Ovary (tissue), 10 donors: ENCODE results near the gene TYW5. TPM values are rescaled to one million over a fixed set of nuclear protein-coding genes. Genes with fewer than 3 reads are reported as not detected.
A peak's percentile ranks its signal among the peaks of the same experiment; 100 is the strongest.

Experiments used
- DNase-seq, 5 donors: peaks; one replicate each; pipeline ENCODE4 v3.0.0-alpha.2; 2019 to 2020
- H3K27ac ChIP-seq, 2 donors: fragments of 200-600 bp; one replicate each; pipeline versions ENCODE4 v1.5.1 to v1.8.0; 2019 to 2022
- H3K27me3 ChIP-seq: fragments of 200-600 bp; one replicate; pipeline ENCODE4 v1.8.0; 2022
- H3K36me3 ChIP-seq: fragments of 200-600 bp; sonication (generic); one replicate; pipeline ENCODE4 v1.5.1; 2019
- H3K4me1 ChIP-seq: one replicate; pipeline ENCODE4 v1.8.1; 2013; ENCODE audit warnings: mild to moderate bottlenecking, moderate library complexity; ENCODE audit not compliant: insufficient read depth
- H3K4me3 ChIP-seq: fragments of 200-600 bp; sonication (generic); one replicate; pipeline ENCODE4 v1.5.1; 2017
- H3K9me3 ChIP-seq, 2 donors: fragments of 200-600 bp in 1 of 2; sonication (generic) in 1 of 2; one replicate each; pipeline versions ENCODE4 v1.5.1 to v1.8.1; 2013 to 2019; ENCODE audit warnings: mild to moderate bottlenecking in 1 of 2, moderate library complexity in 1 of 2
- EP300 ChIP-seq: sonication (generic); formaldehyde crosslinking; IDR thresholded peaks from one replicate; pipeline ENCODE4 v1.6.1; 2017; ENCODE audit warnings: antibody characterized with exemption
- POLR2A ChIP-seq: fragments of 450-650 bp; IDR thresholded peaks from one replicate; pipeline ENCODE4 v1.6.1; 2017; ENCODE audit warnings: antibody characterized with exemption, mild to moderate bottlenecking, moderate library complexity
- WGBS, 3 donors: extraction: QIAGEN DNeasy Blood & Tissue Kit in 1 of 3; methylation state at CpG; one replicate each; pipeline versions ENCODE4 v1.1.5 to v1.1.7; 2013 to 2017; 5-methylcytosine and 5-hydroxymethylcytosine counted together
- intact Hi-C, 4 donors: fragments of 100-400 bp; cut with DNase I; formaldehyde crosslinking; loops; one replicate each; pipeline versions ENCODE4 v1.11.0 to v1.15.1; 2022 to 2023
- long read RNA-seq, 3 donors: library from polyadenylated mRNA in 2 of 3; unstranded in 2 of 3; transcript quantifications; one replicate each; pipeline ENCODE4 v2.0.0 and lab custom pipeline, GENCODE V29; 2021 to 2026
- polyA plus RNA-seq, 2 donors: library from polyadenylated mRNA; stranded (reverse); fragments of 200-250 nt in 1 of 2; fragments of 350-450 nt in 1 of 2; fragmentation: Illumina TruSeq in 1 of 2; extraction: RNeasy Lipid Tissue Mini Kit (QIAGEN cat#74804) in 1 of 2; gene quantifications; one replicate each; pipeline ENCODE4 v1.2.3, GENCODE V29; 2013 to 2014
- total RNA-seq, 7 donors: library from RNA; depleted of rRNA in 2 of 7; stranded (reverse); fragments of >200 nt in 2 of 7; fragmentation: NEBNext Ultra II Directional in 3 of 7; extraction: Animal tissue kit (Norgen Biotek cat#: 25700) in 3 of 7; gene quantifications; one replicate each; pipeline versions ENCODE4 v1.1.0 to v1.2.4, GENCODE V29; 2016 to 2023
- TF ChIP-seq, protein P1 (sequence below), 3 donors: fragments of 450-650 bp in 2 of 3; fragments of 200-600 bp in 1 of 3; IDR thresholded peaks; one replicate each; pipeline versions ENCODE4 v1.5.1 to v1.8.0; 2016 to 2022; ENCODE audit warnings: antibody characterized with exemption in 3 of 3, mild to moderate bottlenecking in 1 of 3
- donor health status: DM: no; HTN: no; CAD: no; lungs with moderate emphysema.
- donor health status: DM: no; HTN: no; CAD: no.
- donor health status: Bipolar disorder and iron deficiency.
- donor health status: DM: yes; HTN: yes; CAD: no.
- donor health status: DM: no; HTN: no; CAD: no.
- donor health status: DM: yes; HTN: yes; CAD: no.

TYW5 gene, protein sequence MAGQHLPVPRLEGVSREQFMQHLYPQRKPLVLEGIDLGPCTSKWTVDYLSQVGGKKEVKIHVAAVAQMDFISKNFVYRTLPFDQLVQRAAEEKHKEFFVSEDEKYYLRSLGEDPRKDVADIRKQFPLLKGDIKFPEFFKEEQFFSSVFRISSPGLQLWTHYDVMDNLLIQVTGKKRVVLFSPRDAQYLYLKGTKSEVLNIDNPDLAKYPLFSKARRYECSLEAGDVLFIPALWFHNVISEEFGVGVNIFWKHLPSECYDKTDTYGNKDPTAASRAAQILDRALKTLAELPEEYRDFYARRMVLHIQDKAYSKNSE
- total RNA-seq (1 to 10 TPM; 4.4 to 7.5 (median 5.7) TPM), polyA plus RNA-seq (1 to 10 TPM; 2.8 to 5.8 TPM)
- long read RNA-seq, donor 1, full-length matches to known transcripts: 5 of 12 reads
- long read RNA-seq, donor 1, partial matches to known transcripts: 4 of 12 reads
- long read RNA-seq, donor 1, other reads (novel, unspliced or antisense): 3 of 12 reads
- long read RNA-seq, donor 2, full-length matches to known transcripts: 2 of 32 reads
- long read RNA-seq, donor 2, partial matches to known transcripts: 0 of 32 reads
- long read RNA-seq, donor 2, other reads (novel, unspliced or antisense): 30 of 32 reads
- long read RNA-seq, donor 3, full-length matches to known transcripts: 4 of 8 reads
- long read RNA-seq, donor 3, partial matches to known transcripts: 3 of 8 reads
- long read RNA-seq, donor 3, other reads (novel, unspliced or antisense): 1 of 8 reads

DNA sequence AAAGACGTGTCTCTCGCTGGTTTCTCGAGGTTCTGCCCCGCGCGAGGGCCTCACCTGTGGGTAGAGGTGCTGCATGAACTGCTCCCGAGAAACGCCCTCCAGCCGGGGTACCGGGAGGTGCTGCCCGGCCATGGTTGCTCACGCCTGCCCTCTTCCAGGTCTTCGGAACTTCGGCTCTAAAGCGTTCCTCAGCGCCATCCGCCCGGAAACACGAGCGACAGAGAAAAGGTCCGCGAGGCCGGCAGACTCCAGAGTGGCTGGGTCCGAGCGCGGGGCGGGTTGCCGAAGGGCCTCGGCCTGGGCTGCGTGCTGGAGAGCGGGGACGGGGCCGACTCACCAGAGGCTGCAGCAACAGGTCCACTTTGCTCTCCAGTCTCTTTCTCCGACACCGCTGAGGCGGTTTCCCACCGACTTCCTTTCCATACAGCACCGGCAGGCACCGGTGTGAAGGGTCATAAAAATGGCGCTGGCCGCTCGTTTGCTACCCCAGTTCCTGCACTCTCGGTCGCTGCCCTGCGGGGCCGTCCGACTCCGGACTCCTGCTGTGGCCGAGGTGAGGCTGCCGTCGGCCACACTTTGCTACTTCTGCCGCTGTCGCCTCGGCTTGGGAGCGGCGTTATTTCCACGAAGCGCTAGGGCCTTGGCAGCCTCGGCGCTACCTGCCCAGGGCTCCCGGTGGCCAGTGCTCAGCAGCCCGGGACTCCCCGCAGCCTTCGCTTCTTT is at the start of gene TYW5, which contains the start of gene MAIP1:
TSS of gene TYW5 (minus strand) at position 153 of the 723 bp plus-strand sequence. CDS start at position 132, 21 bp downstream.
TSS of gene MAIP1 (plus strand) at position 244 of the 723 bp plus-strand sequence. CDS start at position 461, 217 bp downstream.
- no peaks in the 10 kb centered on the region for H3K36me3 ChIP-seq
- TF ChIP-seq POLR2A (peak; percentile 51), EP300 (no peak)
- TF ChIP-seq, protein P1, sequence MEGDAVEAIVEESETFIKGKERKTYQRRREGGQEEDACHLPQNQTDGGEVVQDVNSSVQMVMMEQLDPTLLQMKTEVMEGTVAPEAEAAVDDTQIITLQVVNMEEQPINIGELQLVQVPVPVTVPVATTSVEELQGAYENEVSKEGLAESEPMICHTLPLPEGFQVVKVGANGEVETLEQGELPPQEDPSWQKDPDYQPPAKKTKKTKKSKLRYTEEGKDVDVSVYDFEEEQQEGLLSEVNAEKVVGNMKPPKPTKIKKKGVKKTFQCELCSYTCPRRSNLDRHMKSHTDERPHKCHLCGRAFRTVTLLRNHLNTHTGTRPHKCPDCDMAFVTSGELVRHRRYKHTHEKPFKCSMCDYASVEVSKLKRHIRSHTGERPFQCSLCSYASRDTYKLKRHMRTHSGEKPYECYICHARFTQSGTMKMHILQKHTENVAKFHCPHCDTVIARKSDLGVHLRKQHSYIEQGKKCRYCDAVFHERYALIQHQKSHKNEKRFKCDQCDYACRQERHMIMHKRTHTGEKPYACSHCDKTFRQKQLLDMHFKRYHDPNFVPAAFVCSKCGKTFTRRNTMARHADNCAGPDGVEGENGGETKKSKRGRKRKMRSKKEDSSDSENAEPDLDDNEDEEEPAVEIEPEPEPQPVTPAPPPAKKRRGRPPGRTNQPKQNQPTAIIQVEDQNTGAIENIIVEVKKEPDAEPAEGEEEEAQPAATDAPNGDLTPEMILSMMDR (IDR thresholded peaks at IDR 0.05): peak in 1 of 3 donors; percentile 55
- peak within 1 kb of the TSS; percentile 81 to 86 for H3K27ac ChIP-seq
- peak within 1 kb of the TSS; percentile 80 for H3K4me3 ChIP-seq
- DNase-seq: peak; percentile 70 to 87 (median 80)
- no peaks in the 10 kb centered on the region for H3K9me3 ChIP-seq
- H3K4me1 ChIP-seq: peaks cover 11% of the 10 kb centered on the region
- WGBS, 3 donors: 0 to 1% (median 1%) methylated on average over 64 of the region's 64 CpGs
- no peaks in the 10 kb centered on the region for H3K27me3 ChIP-seq
- intact Hi-C loops: no loop called here

DNA sequence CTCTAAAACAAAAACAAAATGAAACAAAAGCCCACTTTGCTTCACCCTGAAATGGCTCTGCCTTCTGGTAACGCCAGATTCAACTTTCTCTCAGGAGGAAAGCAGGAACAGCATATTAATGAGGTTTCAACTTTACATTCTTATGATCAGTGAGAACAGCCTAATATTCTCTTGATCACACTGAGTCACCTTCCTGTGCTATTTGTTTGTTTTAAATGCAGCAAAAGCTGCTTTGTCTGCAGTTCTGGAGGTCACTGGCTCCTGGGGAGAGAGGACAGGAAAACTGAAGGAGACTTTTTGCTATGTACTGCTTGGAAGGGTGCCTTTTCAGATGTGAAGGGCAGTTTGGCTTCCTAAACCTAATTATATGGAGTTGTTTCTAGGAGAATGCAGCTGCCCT is 48.2 kb upstream of the TYW5 start:
- intact Hi-C loops: no loop called here
- no peak overlapping the region for H3K4me3 ChIP-seq
- H3K4me1 ChIP-seq: no peaks in the 10 kb centered on the region
- WGBS, 3 donors: 40 to 65% (median 50%) methylated on average over 1 of the region's 1 CpG
- no peaks in the 10 kb centered on the region for H3K27me3 ChIP-seq
- no peaks in the 10 kb centered on the region for H3K9me3 ChIP-seq
- no peaks in the 10 kb centered on the region for H3K36me3 ChIP-seq
- DNase-seq: no peak
- H3K27ac ChIP-seq: no peak overlapping the region
- TF ChIP-seq, protein P1 (IDR thresholded peaks at IDR 0.05): no peak
- TF ChIP-seq EP300: no peak
- TF ChIP-seq POLR2A: no peak

DNA sequence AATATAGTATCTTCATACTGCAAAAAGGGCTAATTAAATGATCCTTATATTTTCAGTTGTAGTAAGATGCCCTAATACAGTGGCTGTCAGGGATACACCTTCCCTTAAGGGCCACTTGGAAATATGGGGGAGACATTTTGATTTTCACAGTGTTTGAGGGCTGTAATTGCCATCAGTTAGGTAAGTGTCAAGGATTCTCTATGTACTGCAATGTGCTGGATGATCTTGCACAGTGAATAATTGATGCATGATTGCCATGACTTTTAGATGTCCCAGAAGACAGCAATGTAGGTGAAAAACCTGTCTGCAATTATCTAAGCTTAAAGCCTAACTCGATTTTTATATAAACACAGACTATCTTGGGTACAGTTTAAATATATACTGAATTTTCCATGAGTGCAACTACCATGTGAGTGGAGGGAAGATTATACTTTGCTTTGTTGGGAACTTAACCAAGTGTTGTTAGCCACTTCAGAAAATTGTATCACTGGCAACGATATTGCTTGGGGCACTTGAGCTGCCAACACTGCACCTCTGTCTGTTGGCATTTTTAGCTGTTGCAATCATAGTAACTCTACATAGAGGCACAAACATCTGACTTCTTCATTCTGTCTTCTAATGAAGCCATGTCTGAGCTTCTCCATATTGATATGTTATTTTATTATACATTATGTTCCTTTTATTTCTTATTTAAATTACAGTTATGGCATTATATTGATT is 45.3 kb upstream of the TYW5 start:
- 78 to 85% (median 79%) methylated on average over 2 of the region's 2 CpGs for WGBS, 3 donors
- intact Hi-C loops: no loop called here
- Histone ChIP-seq H3K9me3 (no peaks in the 10 kb centered on the region), H3K27me3 (no peaks in the 10 kb centered on the region), H3K36me3 (no peaks in the 10 kb centered on the region), H3K27ac (no peak overlapping the region), H3K4me3 (no peak overlapping the region), H3K4me1 (no peaks in the 10 kb centered on the region)
- no peak for DNase-seq
- TF ChIP-seq, protein P1 (IDR thresholded peaks at IDR 0.05): no peak

DNA sequence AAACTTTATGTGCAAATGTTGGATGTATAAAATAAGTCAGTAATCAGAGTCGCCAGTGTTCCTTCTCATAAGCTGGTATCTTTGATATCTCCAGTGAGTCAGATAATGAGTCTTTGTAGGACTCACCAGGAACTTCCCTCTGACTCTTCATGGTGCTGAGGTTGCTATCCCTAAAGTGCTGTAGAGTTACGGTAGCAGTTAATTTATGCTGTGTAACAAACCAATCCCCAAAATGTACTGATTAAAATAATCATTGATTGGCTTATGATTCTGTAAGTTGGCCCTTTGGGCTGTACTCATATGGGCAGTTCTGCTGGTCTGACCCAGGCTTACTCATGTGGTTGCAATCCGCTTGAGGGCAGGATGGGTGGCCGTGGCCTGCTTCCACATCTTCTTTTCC is 43.9 kb upstream of the TYW5 start:
- Histone ChIP-seq H3K4me3 (no peak overlapping the region), H3K27ac (no peak overlapping the region), H3K9me3 (no peaks in the 10 kb centered on the region), H3K27me3 (no peaks in the 10 kb centered on the region), H3K36me3 (no peaks in the 10 kb centered on the region), H3K4me1 (no peaks in the 10 kb centered on the region)
- intact Hi-C loops: no loop called here
- WGBS, 3 donors: 96 to 99% (median 97%) methylated on average over 4 of the region's 4 CpGs
- no peak for TF ChIP-seq EP300
- no peak for TF ChIP-seq POLR2A
- TF ChIP-seq, protein P1 (IDR thresholded peaks at IDR 0.05): no peak
- DNase-seq: no peak
